ENCODE results near the gene MAVS. TPM values are rescaled to one million over a fixed set of nuclear protein-coding genes. Genes with fewer than 3 reads are reported as not detected.

The MAVS gene
- polyA plus RNA-seq, 1 of the 3 experiments (the other 2 are of a cell fraction) = 9.1 TPM

- TF ChIP-seq USF2 (IDR thresholded peaks at IDR 0.05; ENCODE audit: borderline replicate concordance, low read depth, low read length) (no peak), ZBTB33 (IDR thresholded peaks at IDR 0.05; ENCODE audit: borderline replicate concordance, low read depth) (no peak), YY1 (IDR thresholded peaks at IDR 0.05; ENCODE audit: low read depth) (no peak), FOSL2 (IDR thresholded peaks at IDR 0.05; ENCODE audit: borderline replicate concordance, low read depth) (no peak), TAF1 (IDR thresholded peaks at IDR 0.05; ENCODE audit: borderline replicate concordance, low read depth, low read length) (no peak), GATA2 (CRISPR knock-in tag; IDR thresholded peaks at IDR 0.05) (no peak), EP300 (IDR thresholded peaks at IDR 0.05; ENCODE audit: borderline replicate concordance in 1 of 2, low read depth in 1 of 2, low read length in 1 of 2) (no peak)
- WGBS (ENCODE audit: low lambda C conversion rate) = 100% methylated on average over 1 of the region's 1 CpG
Measured at GRCh38 chr20:3862333-3862732, 15.7 kb downstream of the MAVS start.

GRCh38 chr20:3863317-3863716 lies 16.7 kb downstream of the MAVS start:
- Histone ChIP-seq H3K4me3 (ENCODE audit: low read depth in 2 of 2, low read length in 1 of 2) (no peak overlapping the region), H4K20me1 (ENCODE audit: insufficient read depth) (no peaks in the 10 kb centered on the region), H2AFZ (ENCODE audit: low read depth) (no peak overlapping the region), H3K4me1 (ENCODE audit: control insufficient read depth in 1 of 2, insufficient read depth in 2 of 2, low read depth in 1 of 2, low read length in 1 of 2) (no peaks in the 10 kb centered on the region; a peak in 1 of 4 replicates), H3K36me3 (replicated peaks in 1 of 2; ENCODE audit: control insufficient read depth in 1 of 2, insufficient read depth in 2 of 2, low read length in 1 of 2) (peaks cover 38 to 56% of the 10 kb centered on the region in 2 experiments), H3K9ac (no peak overlapping the region), H3F3A (replicated peaks; ENCODE audit: insufficient read depth) (peaks cover 6% of the 10 kb centered on the region), H3K9me2 (no peaks in the 10 kb centered on the region), H3K4me2 (no peak overlapping the region), H3K9me3 (no peaks in the 10 kb centered on the region), H3K27me3 (ENCODE audit: insufficient read depth) (no peaks in the 10 kb centered on the region), H3K79me2 (ENCODE audit: insufficient read depth) (no peaks in the 10 kb centered on the region; the same call in 1 of the 2 replicates), H3K27ac (ENCODE audit: low read depth in 2 of 2, low read length in 1 of 2) (no peak overlapping the region)
- 95% methylated on average over 6 of the region's 7 CpGs for WGBS (ENCODE audit: low lambda C conversion rate)
- DNase-seq = no peak
- ChIA-PET POLR2A (no interaction called here), CTCF (interaction anchor here (1.9 to 2.7 kb wide), 2 partner anchors 8 to 77 kb away, joined by 7 to 11 read pairs; partner anchors contain the start of gene CENPB)
- TF ChIP-seq RAD21 (IDR thresholded peaks at IDR 0.05; ENCODE audit: low read length) = no peak
- no peak for TF ChIP-seq GABPA (IDR thresholded peaks at IDR 0.05; ENCODE audit: low read depth)
- no peak for TF ChIP-seq TEAD4 (IDR thresholded peaks at IDR 0.05; ENCODE audit: borderline replicate concordance, insufficient read depth)
- no peak for TF ChIP-seq NFIC (IDR thresholded peaks at IDR 0.05; ENCODE audit: borderline replicate concordance)
- TF ChIP-seq USF1 (IDR thresholded peaks at IDR 0.05; ENCODE audit: borderline replicate concordance, low read depth) = no peak
- TF ChIP-seq EZH2phosphoT487 (IDR thresholded peaks at IDR 0.05; ENCODE audit: borderline replicate concordance, low read depth) = no peak
- TF ChIP-seq RCOR1 (IDR thresholded peaks at IDR 0.05; ENCODE audit: low read length) = no peak
- no peak for TF ChIP-seq MEF2A (IDR thresholded peaks at IDR 0.05; ENCODE audit: borderline replicate concordance, low read depth)
- no peak for TF ChIP-seq FOXM1 (IDR thresholded peaks at IDR 0.05; ENCODE audit: low read depth)
- TF ChIP-seq TAF1 (IDR thresholded peaks at IDR 0.05; ENCODE audit: borderline replicate concordance, low read depth, low read length) = no peak
- TF ChIP-seq RFX5 (IDR thresholded peaks at IDR 0.05; ENCODE audit: low read length) = no peak
- TF ChIP-seq REST (IDR thresholded peaks at IDR 0.05; ENCODE audit: low read depth, low read length) = no peak
- no peak for TF ChIP-seq FOXJ3 (CRISPR knock-in tag; IDR thresholded peaks at IDR 0.05)
- no peak for TF ChIP-seq FOSL2 (IDR thresholded peaks at IDR 0.05; ENCODE audit: borderline replicate concordance, low read depth)
- no peak for TF ChIP-seq RXRA (IDR thresholded peaks at IDR 0.05; ENCODE audit: borderline replicate concordance, low read depth)
- TF ChIP-seq NRF1 (IDR thresholded peaks at IDR 0.05; ENCODE audit: low read depth, low read length) = no peak

More at GRCh38 chr20:3862333-3862732, 15.7 kb downstream of the MAVS start:
- Histone ChIP-seq H3K4me1 (ENCODE audit: control insufficient read depth in 1 of 2, insufficient read depth in 2 of 2, low read depth in 1 of 2, low read length in 1 of 2) (no peaks in the 10 kb centered on the region), H3K9me2 (no peaks in the 10 kb centered on the region), H3K9me3 (no peaks in the 10 kb centered on the region), H3K36me3 (replicated peaks in 1 of 2; ENCODE audit: control insufficient read depth in 1 of 2, insufficient read depth in 2 of 2, low read length in 1 of 2) (peaks cover 42 to 66% of the 10 kb centered on the region in 2 experiments), H3K4me2 (no peak overlapping the region), H3K79me2 (ENCODE audit: insufficient read depth) (no peaks in the 10 kb centered on the region; the same call in 1 of the 2 replicates), H3K9ac (no peak overlapping the region), H3K4me3 (ENCODE audit: low read depth in 2 of 2, low read length in 1 of 2) (no peak overlapping the region), H4K20me1 (ENCODE audit: insufficient read depth) (no peaks in the 10 kb centered on the region), H3K27ac (ENCODE audit: low read depth in 2 of 2, low read length in 1 of 2) (no peak overlapping the region), H3F3A (replicated peaks; ENCODE audit: insufficient read depth) (no peaks in the 10 kb centered on the region), H3K27me3 (ENCODE audit: insufficient read depth) (no peaks in the 10 kb centered on the region), H2AFZ (ENCODE audit: low read depth) (no peak overlapping the region)
- POLR2A ChIA-PET = no interaction called here
- no peak for DNase-seq
- CTCF ChIA-PET = interaction anchor here (1.2 to 2.7 kb wide), 2 partner anchors 75 to 76 kb away, joined by 3 to 7 read pairs; partner anchors contain the start of gene CENPB

Data from SK-N-SH (cell line).